ENCODE measurements around the gene MED27.

MED27 gene

GRCh38 chr9:131831380-131832165 lies 248.1 kb downstream of the MED27 start:
- no peak for DNase-seq (ENCODE audit: low read depth)
- TF ChIP-seq, protein P1, sequence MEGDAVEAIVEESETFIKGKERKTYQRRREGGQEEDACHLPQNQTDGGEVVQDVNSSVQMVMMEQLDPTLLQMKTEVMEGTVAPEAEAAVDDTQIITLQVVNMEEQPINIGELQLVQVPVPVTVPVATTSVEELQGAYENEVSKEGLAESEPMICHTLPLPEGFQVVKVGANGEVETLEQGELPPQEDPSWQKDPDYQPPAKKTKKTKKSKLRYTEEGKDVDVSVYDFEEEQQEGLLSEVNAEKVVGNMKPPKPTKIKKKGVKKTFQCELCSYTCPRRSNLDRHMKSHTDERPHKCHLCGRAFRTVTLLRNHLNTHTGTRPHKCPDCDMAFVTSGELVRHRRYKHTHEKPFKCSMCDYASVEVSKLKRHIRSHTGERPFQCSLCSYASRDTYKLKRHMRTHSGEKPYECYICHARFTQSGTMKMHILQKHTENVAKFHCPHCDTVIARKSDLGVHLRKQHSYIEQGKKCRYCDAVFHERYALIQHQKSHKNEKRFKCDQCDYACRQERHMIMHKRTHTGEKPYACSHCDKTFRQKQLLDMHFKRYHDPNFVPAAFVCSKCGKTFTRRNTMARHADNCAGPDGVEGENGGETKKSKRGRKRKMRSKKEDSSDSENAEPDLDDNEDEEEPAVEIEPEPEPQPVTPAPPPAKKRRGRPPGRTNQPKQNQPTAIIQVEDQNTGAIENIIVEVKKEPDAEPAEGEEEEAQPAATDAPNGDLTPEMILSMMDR (IDR thresholded peaks at IDR 0.05; ENCODE audit: low read length, missing control alignments): no peak
- no peak overlapping the region for H3K4me3 ChIP-seq (replicated peaks; ENCODE audit: low read depth, low read length)

GRCh38 chr9:131827821-131828369 lies 251.8 kb downstream of the MED27 start:
- no peak for DNase-seq (ENCODE audit: low read depth)
- TF ChIP-seq, protein P1 (IDR thresholded peaks at IDR 0.05; ENCODE audit: low read length, missing control alignments): no peak
- no peak overlapping the region for H3K4me3 ChIP-seq (replicated peaks; ENCODE audit: low read depth, low read length)

DNA sequence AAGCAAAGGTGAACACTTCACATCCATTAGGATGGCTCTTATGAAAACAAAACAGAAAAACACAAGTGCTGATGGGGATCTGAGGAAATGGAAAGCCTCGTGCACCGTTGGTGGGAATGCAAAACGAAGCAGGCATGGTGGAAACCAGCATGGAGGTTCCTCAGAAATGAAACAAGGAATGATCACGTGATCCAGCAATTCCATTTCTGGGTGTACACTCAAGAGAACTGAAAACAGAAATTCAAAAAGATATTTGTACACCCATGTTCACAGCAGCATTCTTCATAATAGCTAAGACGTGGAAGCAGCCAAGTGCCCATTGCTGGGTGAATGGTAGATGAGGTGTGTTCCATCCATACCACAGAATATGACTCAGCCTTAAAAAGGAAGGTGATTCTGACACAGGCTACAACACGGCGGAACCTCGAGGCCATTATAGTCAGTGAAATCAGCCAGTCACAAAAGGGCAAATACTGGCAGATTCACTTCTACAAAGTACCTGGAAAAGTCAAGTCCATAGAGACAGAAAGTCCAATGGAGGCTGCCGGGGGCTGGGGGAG lies 252.6 kb downstream of the MED27 start:
- DNase-seq (ENCODE audit: low read depth): no peak
- TF ChIP-seq, protein P1 (IDR thresholded peaks at IDR 0.05; ENCODE audit: low read length, missing control alignments): no peak
- no peak overlapping the region for H3K4me3 ChIP-seq (replicated peaks; ENCODE audit: low read depth, low read length)

GRCh38 chr9:131826053-131826452 lies 253.6 kb downstream of the MED27 start:
- TF ChIP-seq, protein P1 (IDR thresholded peaks at IDR 0.05; ENCODE audit: low read length, missing control alignments): no peak
- H3K4me3 ChIP-seq (replicated peaks; ENCODE audit: low read depth, low read length): no peak overlapping the region
- no peak for DNase-seq (ENCODE audit: low read depth)

DNA sequence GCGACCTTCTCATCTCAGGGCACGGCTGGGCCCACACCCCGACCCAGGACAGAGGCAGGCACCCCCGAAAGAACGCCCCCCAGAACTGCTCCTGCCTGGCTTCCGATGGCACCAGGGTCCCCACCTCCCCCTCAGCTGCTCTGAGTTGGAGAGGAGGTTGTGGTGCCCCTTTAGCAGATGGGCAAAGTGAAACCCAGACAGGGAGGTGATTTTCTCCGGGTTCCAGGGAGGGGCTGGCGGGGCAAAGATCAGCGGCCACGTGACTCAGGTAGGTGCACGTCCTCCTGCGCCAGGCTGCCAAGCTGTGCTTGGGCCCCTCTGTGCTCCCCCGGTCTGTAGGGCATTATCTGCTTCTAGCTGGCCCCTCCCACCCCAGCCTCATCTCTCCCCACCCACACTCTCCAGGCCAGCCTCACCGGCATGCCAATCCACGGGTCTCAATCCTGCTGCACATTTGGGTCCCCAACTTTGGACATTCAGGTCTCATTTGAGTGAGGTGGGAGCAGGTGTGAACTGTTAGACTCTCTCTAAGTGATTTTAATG lies 254.6 kb downstream of the MED27 start:
- H3K4me3 ChIP-seq (replicated peaks; ENCODE audit: low read depth, low read length): no peak overlapping the region
- TF ChIP-seq, protein P1 (IDR thresholded peaks at IDR 0.05; ENCODE audit: low read length, missing control alignments): no peak
- no peak for DNase-seq (ENCODE audit: low read depth)

DNA sequence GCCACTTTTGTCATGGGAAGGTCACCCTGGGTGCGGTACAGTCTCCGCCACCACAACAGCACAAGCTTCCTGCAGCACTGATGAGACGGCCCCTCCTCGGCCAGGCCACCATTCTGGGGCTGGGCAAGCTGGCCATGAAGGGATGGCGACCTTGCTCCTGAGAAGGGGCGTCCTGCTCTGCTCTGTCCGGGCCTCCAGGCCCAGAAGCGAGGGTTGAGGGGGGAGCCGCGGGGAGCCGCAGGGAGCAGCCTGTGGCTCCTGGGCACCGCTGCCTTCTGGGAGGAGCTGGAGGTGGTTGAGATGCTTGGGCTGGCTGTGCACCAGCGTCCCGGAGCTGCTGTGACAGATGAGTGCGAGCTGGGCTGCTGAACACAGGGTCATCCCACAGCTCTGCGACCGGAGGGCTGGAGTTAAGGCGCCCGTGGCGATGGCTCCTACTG lies 255.5 kb downstream of the MED27 start:
- TF ChIP-seq, protein P1 (IDR thresholded peaks at IDR 0.05; ENCODE audit: low read length, missing control alignments): no peak
- H3K4me3 ChIP-seq (replicated peaks; ENCODE audit: low read depth, low read length): no peak overlapping the region
- DNase-seq (ENCODE audit: low read depth): no peak

All from fibroblast of pulmonary artery (primary cell).